Activated T-cell treated with anti-CD3 and anti-CD28 coated beads for 48 hours (primary cell): ENCODE data around the gene FRMD4B.
"Not testable (repeated sequence)": the region's sequence is repeated elsewhere in the genome, so short reads cannot be mapped to it uniquely, and the experiment has no call there.

Source experiments
- DNase-seq: peaks from one replicate; pipeline ENCODE4 v3.0.0-alpha.2; 2020; ENCODE audit warnings: low read depth

The FRMD4B gene

GRCh38 chr3:69282181-69282580 is 103.7 kb downstream of the FRMD4B start:
- DNase-seq = peak; percentile 53

GRCh38 chr3:69277403-69277802 is 108.5 kb downstream of the FRMD4B start:
- not testable (repeated sequence) for DNase-seq

DNA sequence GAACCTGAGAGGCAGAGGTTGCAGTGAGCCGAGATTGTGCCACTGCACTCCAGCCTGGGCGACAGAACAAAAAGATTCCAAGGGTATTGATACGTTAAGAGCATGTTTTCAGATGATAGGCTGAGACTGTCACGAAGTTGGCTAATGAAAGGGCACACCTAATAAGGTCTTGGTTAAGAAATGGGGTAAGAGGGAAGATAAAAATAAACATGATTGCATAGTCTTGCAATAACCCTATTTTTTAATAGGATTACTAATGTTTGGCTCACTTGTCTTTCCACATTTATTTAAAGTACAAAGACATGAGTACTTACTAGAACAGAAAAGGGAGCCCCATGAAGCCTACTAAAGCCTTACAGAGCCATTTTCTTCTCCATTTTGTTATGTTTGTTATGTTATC is 109.0 kb downstream of the FRMD4B start:
- no peak for DNase-seq

DNA sequence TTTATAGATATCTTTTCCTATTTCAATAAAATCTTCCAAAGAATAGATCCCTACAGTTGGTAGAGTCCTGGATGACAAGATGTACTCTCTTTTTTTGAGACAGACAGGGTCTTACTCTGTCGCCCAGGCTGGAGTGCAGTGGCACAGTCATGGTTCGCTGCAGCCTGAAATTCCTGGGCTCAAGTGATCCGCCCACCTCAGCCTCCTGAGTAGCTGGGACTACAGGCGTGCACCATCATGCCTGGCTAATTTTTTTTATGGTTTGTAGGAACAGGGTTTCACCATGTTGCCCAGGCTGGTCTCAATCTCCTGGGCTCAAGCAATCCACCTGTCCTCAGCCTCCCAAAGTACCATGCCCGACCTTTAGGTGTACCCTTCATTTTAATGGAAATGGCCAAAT is 109.7 kb downstream of the FRMD4B start:
- DNase-seq = not testable (repeated sequence)

DNA sequence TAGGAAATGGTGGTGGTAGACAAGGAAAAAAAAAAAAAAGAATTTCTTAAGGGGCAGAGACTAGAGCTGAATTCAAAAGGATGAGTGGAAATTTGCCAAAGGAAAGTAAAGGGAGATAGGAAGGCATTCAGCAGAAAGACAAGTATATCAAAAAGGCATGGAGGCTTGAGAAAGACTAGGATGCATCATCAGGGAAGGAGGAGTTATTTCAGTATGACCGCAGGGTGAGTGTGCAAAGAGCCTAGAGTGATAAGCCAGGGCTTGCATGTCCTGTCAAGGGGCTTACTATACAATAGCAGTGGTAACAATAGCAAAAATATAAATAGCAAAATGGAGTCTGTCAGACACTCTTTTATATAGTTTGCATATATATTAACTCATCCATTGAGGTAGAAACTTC is 112.0 kb downstream of the FRMD4B start:
- DNase-seq = no peak

GRCh38 chr3:69272556-69272955 is 113.3 kb downstream of the FRMD4B start:
- no peak for DNase-seq

DNA sequence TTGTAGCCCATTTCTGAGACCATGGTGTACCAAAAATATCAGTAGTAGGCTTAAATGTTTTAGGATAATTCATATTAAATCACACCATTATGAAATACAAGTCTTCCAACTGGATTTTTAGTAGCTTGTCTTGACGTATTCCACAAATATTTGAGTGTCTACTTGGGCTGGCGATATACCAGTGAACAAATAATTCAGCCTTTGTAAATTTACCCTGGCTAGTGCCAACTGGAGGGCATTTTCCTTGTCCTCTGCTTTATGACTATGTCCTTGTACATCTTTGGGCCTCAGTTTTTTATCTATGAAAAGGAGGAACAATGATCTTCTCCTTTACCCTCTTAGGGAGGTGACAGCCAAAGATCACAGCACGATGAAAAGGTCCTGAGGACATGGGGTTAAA is 114.8 kb downstream of the FRMD4B start:
- no peak for DNase-seq

GRCh38 chr3:69266585-69266984 is 119.3 kb downstream of the FRMD4B start:
- no peak for DNase-seq

GRCh38 chr3:69266071-69266470 is 119.8 kb downstream of the FRMD4B start:
- DNase-seq = not testable (repeated sequence)

- not testable (repeated sequence) for DNase-seq
These were observed 125.0 kb downstream of the FRMD4B start for GRCh38 chr3:69260843-69261405.

DNA sequence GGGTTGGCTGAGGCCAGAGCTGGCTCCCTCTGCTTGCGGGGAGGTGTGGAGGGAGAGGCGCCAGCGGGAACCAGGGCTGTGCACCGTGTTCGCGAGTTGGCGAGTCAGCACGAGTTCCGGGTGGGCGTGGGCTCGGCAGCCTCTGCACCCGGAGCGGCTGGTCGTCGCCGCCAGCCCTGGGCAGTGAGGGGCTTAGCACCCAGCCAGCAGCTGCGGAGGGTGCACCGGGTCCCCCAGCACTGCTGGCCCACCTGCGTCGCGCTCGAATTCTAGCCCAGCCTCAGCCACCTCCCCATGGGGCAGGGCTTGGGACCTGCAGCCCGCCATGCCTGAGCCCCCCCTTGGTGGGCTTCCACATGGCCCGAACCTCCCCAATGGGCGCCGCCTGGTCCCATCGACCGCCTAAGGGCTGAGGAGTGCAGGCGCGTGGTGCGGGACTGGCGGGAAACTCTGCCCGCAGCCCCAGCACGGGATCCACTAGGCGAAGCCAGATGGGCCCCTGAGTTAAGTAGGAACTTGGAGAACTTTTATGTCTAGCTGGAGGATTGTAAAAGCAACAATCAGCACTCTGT is 125.6 kb downstream of the FRMD4B start:
- no peak for DNase-seq

DNA sequence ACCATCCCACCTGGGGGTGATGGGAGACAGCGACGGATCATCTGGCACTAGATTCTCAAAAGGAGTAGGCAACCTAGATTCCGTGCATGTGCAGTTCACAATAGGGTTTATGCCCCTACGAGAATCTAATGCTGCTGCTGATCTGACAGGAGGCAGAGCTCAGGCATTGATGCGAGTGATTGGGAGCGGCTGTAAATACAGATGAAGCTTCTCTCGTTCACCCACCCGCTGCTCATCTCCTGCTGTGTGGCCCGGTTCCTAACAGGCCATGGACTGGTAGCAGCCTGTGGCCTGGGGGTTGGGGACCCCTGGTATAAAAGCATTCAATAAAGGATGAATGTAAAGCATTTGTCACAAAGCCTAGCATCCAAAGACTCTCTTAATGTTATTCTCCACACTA is 126.8 kb downstream of the FRMD4B start:
- no peak for DNase-seq

- no peak for DNase-seq
These were observed 130.0 kb downstream of the FRMD4B start for GRCh38 chr3:69255928-69256327.

DNA sequence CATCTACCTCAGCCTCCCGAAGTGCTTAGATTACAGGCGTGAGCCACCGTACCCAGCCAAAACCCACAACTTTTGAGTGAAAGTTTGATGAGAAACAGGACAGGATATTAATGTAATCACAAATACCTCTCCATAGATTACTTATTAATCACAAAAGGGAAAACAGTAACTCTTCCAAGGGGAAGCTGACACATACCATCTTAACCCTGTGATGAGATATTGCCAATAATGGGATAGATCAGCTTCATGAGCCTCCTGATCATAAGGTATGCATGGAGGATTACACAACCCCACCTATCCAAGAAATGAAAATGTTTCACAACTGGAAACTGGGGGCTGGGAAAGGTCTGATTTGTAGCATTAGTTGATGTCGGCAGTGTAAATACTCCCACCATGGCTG is 131.5 kb downstream of the FRMD4B start:
- no peak for DNase-seq

- no peak for DNase-seq
These were observed 133.3 kb downstream of the FRMD4B start for GRCh38 chr3:69252631-69253030.

DNA sequence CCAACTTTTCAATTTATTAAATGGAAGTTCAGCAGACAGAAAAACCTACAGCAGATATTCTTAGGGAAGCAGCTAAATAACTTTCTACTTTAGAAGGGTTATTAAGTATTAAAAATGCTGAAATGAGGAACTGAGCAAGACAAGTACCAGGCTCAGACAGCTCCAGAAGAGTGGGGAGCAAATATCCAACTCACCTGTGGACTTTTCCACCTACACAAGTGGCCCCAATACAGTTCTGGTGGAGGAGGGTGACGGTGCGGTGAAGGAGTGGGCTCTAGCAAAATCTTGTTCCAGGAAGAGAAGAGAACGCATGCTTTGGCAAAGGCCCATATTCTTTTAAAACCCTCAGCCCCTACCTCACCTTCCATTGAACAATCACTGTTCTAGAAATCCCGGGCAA is 133.7 kb downstream of the FRMD4B start:
- no peak for DNase-seq

- DNase-seq = no peak
These were observed 134.6 kb downstream of the FRMD4B start for GRCh38 chr3:69251078-69251805.

GRCh38 chr3:69250014-69250413 is 135.9 kb downstream of the FRMD4B start:
- peak; percentile 38 for DNase-seq

DNA sequence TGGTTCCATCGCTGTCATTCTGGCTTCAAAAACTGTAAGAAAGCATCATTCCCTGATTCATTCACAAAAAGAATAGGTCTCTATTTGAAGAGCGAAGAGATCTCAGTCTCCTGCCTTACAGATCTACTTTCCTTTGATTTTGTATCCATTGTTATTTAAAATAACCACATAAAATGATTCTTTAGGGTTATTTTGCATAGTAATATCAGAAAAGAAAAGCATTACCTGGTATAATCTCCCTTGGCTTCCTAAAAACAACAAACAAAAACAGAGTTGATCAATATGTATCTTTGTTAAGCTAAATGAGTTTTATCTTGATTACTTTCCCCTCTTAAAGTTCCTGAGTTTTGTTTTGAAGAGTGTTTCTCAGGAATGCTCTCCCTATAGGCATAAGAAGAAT is 136.9 kb downstream of the FRMD4B start:
- no peak for DNase-seq

GRCh38 chr3:69248436-69248835 is 137.5 kb downstream of the FRMD4B start:
- no peak for DNase-seq

- no peak for DNase-seq
These were observed 139.3 kb downstream of the FRMD4B start for GRCh38 chr3:69246612-69247011.

GRCh38 chr3:69244039-69244438 is 141.8 kb downstream of the FRMD4B start:
- DNase-seq = no peak

- DNase-seq = no peak
These were observed 144.1 kb downstream of the FRMD4B start for GRCh38 chr3:69241769-69242168.
